ENCODE results near the gene APOO.

APOO gene

DNA sequence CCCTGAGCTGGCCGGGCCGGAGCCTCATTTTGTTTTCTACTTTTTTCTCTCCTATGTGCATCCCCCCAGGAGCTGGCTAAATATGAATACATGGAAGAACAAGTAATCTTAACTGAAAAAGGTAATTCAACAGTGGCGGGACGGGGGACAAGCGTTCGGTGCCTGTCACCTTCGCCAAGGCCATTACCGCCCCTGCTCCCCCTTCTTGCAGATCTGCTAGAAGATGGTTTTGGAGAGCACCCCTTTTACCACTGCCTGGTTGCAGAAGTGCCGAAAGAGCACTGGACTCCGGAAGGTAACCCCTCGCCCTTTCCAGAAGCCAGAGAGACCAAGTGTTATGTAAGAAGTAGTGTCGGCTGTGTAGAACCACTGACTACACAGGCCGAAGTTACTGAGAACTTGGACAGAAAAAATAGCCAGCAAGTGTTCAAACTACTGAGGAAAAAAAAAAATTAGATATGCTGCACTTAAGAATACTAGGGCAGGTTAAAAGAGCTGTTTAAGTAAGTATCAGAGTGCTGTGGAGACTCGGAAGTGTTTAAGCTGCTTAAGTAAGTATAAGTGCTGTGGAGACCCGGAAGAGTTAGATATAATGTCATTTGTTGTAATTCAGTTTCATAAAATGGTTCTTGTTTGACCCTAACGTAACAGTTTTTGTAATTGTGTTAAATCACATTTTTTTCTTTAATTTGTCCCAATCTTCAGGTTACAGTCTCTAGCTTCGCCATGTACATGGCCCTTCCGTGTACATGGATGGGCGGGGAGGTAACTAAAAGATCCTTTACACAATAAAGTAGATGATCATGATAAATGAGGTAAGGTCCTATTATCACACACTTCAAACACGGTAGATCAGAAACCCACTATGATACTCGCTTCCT lies 123.9 kb downstream of the APOO start:
- FAIRE-seq = no peak

Data from G401.6 (cell line).